WTC11 (cell line): ENCODE data around the gene NSUN2.

ENCODE experiments used
- CREB1 ChIP-seq: sonication (generic); formaldehyde crosslinking; IDR thresholded peaks from 2 replicates; pipeline ENCODE4 v1.8.0; 2023; ENCODE audit warnings: mild to moderate bottlenecking, missing genetic modification reagents
- CTCF ChIP-seq: fragments of 200-600 bp; IDR thresholded peaks from 2 replicates; pipeline ENCODE4 v1.8.0; 2022; ENCODE audit warnings: antibody characterized with exemption
- ELF4 ChIP-seq: sonication (generic); formaldehyde crosslinking; IDR thresholded peaks from 2 replicates; pipeline ENCODE4 v1.8.1; 2022; ENCODE audit warnings: low read depth, mild to moderate bottlenecking, moderate library complexity, missing genetic modification reagents
- FOXK1 ChIP-seq: sonication (generic); formaldehyde crosslinking; IDR thresholded peaks from 2 replicates; pipeline ENCODE4 v1.8.0; 2022; ENCODE audit warnings: mild to moderate bottlenecking, moderate library complexity, missing genetic modification reagents
- FOXP1 ChIP-seq: sonication (generic); formaldehyde crosslinking; IDR thresholded peaks from 2 replicates; pipeline ENCODE4 v1.8.0; 2022; ENCODE audit warnings: missing genetic modification reagents, mild to moderate bottlenecking, moderate library complexity, borderline replicate concordance
- IRF2 ChIP-seq: sonication (generic); formaldehyde crosslinking; IDR thresholded peaks from 2 replicates; pipeline ENCODE4 v1.8.0; 2022; ENCODE audit warnings: low read depth, missing genetic modification reagents, borderline replicate concordance
- NR2C2 ChIP-seq: sonication (generic); formaldehyde crosslinking; IDR thresholded peaks from 2 replicates; pipeline ENCODE4 v1.8.0; 2022; ENCODE audit warnings: mild to moderate bottlenecking, missing genetic modification reagents
- NR3C1 ChIP-seq: sonication (generic); formaldehyde crosslinking; conservative IDR thresholded peaks from 2 replicates; pipeline ENCODE4 v1.8.1; 2023; ENCODE audit warnings: low read depth, mild to moderate bottlenecking, missing genetic modification reagents
- PREB ChIP-seq: sonication (generic); formaldehyde crosslinking; IDR thresholded peaks from 2 replicates; pipeline ENCODE4 v1.8.1; 2022; ENCODE audit warnings: mild to moderate bottlenecking, missing genetic modification reagents, moderate library complexity, borderline replicate concordance
- SMAD3 ChIP-seq: sonication (generic); formaldehyde crosslinking; IDR thresholded peaks from 2 replicates; pipeline ENCODE4 v1.8.0; 2022; ENCODE audit warnings: missing genetic modification reagents, mild to moderate bottlenecking, borderline replicate concordance
- SP1 ChIP-seq: sonication (generic); formaldehyde crosslinking; conservative IDR thresholded peaks from 2 replicates; pipeline ENCODE4 v1.8.1; 2022; ENCODE audit warnings: missing genetic modification reagents
- TEAD4 ChIP-seq: sonication (generic); formaldehyde crosslinking; IDR thresholded peaks from 2 replicates; pipeline ENCODE4 v1.8.0; 2022; ENCODE audit warnings: mild to moderate bottlenecking, missing genetic modification reagents

- TF ChIP-seq FOXP1 (CRISPR knock-in tag) = no peak
- no peak for TF ChIP-seq CTCF
- no peak for TF ChIP-seq NR3C1
- no peak for TF ChIP-seq IRF2 (CRISPR knock-in tag)
- no peak for TF ChIP-seq NR2C2
- no peak for TF ChIP-seq TEAD4
- TF ChIP-seq SP1 (CRISPR knock-in tag) = no peak
- no peak for TF ChIP-seq CREB1
- no peak for TF ChIP-seq FOXK1 (CRISPR knock-in tag)
- TF ChIP-seq ELF4 (CRISPR knock-in tag) = no peak
- no peak for TF ChIP-seq SMAD3
- TF ChIP-seq PREB (CRISPR knock-in tag) = no peak
These were observed 36.5 kb downstream of the NSUN2 start for GRCh38 chr5:6596388-6596787.
